ENCODE data around the gene CARMIL1. TPM values are rescaled to one million over a fixed set of nuclear protein-coding genes. Genes with fewer than 3 reads are reported as not detected.

The CARMIL1 gene
- polyA plus RNA-seq, 1 of the 3 experiments (the other 2 are of a cell fraction): 1.7 TPM

DNA sequence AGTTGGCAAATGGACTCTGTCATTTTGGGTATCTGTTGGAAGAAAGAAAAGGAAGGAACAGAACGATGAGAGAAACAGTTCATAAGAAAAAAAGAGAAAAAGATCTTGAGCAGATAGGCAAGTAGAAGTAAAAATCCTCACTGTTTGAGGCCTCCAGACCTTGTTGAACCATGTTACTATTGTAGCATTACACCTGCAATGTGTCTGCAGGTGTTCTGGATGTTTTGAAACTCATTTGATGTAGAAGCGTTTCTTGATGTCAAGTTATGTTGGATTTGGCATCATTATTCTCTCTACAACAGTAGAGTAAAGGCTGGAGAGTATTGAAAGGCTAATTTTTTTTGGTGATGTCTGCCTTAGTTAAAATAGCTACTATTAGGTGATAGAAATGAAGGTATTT lies 108.7 kb downstream of the CARMIL1 start:
- H3K9me3 ChIP-seq: no peaks in the 10 kb centered on the region; the same call in 1 of the 2 replicates
- no peak overlapping the region for H3K4me2 ChIP-seq
- 77% methylated on average over 2 of the region's 2 CpGs for WGBS (ENCODE audit: low lambda C conversion rate)
- H3K9ac ChIP-seq: no peak overlapping the region
- no peaks in the 10 kb centered on the region for H3F3A ChIP-seq (replicated peaks; ENCODE audit: insufficient read depth)
- no peaks in the 10 kb centered on the region for H3K36me3 ChIP-seq (replicated peaks in 1 of 2; ENCODE audit: control insufficient read depth in 1 of 2, insufficient read depth in 2 of 2, low read length in 1 of 2)
- TF ChIP-seq EP300 (IDR thresholded peaks at IDR 0.05; ENCODE audit: borderline replicate concordance in 1 of 2, low read depth in 1 of 2, low read length in 1 of 2) (no peak), RCOR1 (IDR thresholded peaks at IDR 0.05; ENCODE audit: low read length) (no peak), FOSL2 (IDR thresholded peaks at IDR 0.05; ENCODE audit: borderline replicate concordance, low read depth) (no peak), SIN3A (IDR thresholded peaks at IDR 0.05; ENCODE audit: borderline replicate concordance, low read depth, low read length) (no peak), EZH2phosphoT487 (IDR thresholded peaks at IDR 0.05; ENCODE audit: borderline replicate concordance, low read depth) (no peak), FOXM1 (IDR thresholded peaks at IDR 0.05; ENCODE audit: low read depth) (no peak), MXI1 (IDR thresholded peaks at IDR 0.05; ENCODE audit: low read depth, low read length) (no peak), POLR2AphosphoS5 (IDR thresholded peaks at IDR 0.05; ENCODE audit: low read depth, low read length) (no peak), RAD21 (IDR thresholded peaks at IDR 0.05; ENCODE audit: low read length) (no peak)
- TF ChIP-seq, protein P1, sequence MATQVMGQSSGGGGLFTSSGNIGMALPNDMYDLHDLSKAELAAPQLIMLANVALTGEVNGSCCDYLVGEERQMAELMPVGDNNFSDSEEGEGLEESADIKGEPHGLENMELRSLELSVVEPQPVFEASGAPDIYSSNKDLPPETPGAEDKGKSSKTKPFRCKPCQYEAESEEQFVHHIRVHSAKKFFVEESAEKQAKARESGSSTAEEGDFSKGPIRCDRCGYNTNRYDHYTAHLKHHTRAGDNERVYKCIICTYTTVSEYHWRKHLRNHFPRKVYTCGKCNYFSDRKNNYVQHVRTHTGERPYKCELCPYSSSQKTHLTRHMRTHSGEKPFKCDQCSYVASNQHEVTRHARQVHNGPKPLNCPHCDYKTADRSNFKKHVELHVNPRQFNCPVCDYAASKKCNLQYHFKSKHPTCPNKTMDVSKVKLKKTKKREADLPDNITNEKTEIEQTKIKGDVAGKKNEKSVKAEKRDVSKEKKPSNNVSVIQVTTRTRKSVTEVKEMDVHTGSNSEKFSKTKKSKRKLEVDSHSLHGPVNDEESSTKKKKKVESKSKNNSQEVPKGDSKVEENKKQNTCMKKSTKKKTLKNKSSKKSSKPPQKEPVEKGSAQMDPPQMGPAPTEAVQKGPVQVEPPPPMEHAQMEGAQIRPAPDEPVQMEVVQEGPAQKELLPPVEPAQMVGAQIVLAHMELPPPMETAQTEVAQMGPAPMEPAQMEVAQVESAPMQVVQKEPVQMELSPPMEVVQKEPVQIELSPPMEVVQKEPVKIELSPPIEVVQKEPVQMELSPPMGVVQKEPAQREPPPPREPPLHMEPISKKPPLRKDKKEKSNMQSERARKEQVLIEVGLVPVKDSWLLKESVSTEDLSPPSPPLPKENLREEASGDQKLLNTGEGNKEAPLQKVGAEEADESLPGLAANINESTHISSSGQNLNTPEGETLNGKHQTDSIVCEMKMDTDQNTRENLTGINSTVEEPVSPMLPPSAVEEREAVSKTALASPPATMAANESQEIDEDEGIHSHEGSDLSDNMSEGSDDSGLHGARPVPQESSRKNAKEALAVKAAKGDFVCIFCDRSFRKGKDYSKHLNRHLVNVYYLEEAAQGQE (IDR thresholded peaks at IDR 0.05; ENCODE audit: low read depth, low read length): no peak
- TF ChIP-seq, protein P2, sequence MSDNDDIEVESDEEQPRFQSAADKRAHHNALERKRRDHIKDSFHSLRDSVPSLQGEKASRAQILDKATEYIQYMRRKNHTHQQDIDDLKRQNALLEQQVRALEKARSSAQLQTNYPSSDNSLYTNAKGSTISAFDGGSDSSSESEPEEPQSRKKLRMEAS (IDR thresholded peaks at IDR 0.05; ENCODE audit: low read depth): no peak
- TF ChIP-seq, protein P3, sequence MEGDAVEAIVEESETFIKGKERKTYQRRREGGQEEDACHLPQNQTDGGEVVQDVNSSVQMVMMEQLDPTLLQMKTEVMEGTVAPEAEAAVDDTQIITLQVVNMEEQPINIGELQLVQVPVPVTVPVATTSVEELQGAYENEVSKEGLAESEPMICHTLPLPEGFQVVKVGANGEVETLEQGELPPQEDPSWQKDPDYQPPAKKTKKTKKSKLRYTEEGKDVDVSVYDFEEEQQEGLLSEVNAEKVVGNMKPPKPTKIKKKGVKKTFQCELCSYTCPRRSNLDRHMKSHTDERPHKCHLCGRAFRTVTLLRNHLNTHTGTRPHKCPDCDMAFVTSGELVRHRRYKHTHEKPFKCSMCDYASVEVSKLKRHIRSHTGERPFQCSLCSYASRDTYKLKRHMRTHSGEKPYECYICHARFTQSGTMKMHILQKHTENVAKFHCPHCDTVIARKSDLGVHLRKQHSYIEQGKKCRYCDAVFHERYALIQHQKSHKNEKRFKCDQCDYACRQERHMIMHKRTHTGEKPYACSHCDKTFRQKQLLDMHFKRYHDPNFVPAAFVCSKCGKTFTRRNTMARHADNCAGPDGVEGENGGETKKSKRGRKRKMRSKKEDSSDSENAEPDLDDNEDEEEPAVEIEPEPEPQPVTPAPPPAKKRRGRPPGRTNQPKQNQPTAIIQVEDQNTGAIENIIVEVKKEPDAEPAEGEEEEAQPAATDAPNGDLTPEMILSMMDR (IDR thresholded peaks at IDR 0.05): no peak
- TF ChIP-seq, protein P4, sequence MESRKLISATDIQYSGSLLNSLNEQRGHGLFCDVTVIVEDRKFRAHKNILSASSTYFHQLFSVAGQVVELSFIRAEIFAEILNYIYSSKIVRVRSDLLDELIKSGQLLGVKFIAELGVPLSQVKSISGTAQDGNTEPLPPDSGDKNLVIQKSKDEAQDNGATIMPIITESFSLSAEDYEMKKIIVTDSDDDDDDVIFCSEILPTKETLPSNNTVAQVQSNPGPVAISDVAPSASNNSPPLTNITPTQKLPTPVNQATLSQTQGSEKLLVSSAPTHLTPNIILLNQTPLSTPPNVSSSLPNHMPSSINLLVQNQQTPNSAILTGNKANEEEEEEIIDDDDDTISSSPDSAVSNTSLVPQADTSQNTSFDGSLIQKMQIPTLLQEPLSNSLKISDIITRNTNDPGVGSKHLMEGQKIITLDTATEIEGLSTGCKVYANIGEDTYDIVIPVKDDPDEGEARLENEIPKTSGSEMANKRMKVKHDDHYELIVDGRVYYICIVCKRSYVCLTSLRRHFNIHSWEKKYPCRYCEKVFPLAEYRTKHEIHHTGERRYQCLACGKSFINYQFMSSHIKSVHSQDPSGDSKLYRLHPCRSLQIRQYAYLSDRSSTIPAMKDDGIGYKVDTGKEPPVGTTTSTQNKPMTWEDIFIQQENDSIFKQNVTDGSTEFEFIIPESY (IDR thresholded peaks at IDR 0.05; ENCODE audit: borderline replicate concordance, low read depth): no peak
- TF ChIP-seq, protein P5, sequence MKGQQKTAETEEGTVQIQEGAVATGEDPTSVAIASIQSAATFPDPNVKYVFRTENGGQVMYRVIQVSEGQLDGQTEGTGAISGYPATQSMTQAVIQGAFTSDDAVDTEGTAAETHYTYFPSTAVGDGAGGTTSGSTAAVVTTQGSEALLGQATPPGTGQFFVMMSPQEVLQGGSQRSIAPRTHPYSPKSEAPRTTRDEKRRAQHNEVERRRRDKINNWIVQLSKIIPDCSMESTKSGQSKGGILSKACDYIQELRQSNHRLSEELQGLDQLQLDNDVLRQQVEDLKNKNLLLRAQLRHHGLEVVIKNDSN (IDR thresholded peaks at IDR 0.05; ENCODE audit: borderline replicate concordance, low read depth): no peak
- H4K20me1 ChIP-seq (ENCODE audit: insufficient read depth): no peaks in the 10 kb centered on the region
- H3K27ac ChIP-seq (ENCODE audit: low read depth in 2 of 2, low read length in 1 of 2): no peak overlapping the region
- ChIA-PET POLR2A (no interaction called here), CTCF (interaction anchor here (1.2 kb wide), 1 partner anchor 18 kb away, joined by 3 read pairs; no protein-coding TSS in a partner anchor)
- H2AFZ ChIP-seq (ENCODE audit: low read depth): no peak overlapping the region
- H3K27me3 ChIP-seq (ENCODE audit: insufficient read depth): no peaks in the 10 kb centered on the region
- DNase-seq: no peak
- H3K9me2 ChIP-seq: no peaks in the 10 kb centered on the region
- H3K4me3 ChIP-seq (ENCODE audit: low read depth in 2 of 2, low read length in 1 of 2): no peak overlapping the region
- H3K79me2 ChIP-seq (ENCODE audit: insufficient read depth): no peaks in the 10 kb centered on the region
- H3K4me1 ChIP-seq (ENCODE audit: control insufficient read depth in 1 of 2, insufficient read depth in 2 of 2, low read depth in 1 of 2, low read length in 1 of 2): no peaks in the 10 kb centered on the region
